B cell (primary cell): ENCODE results near the gene ZSWIM3.

ENCODE experiments used
- EZH2 ChIP-seq: IDR thresholded peaks from 2 replicates; pipeline ENCODE4 v1.6.1; 2012; ENCODE audit warnings: borderline replicate concordance, low read depth, mild to moderate bottlenecking, moderate library complexity, low read length; ENCODE audit not compliant: insufficient read depth, poor library complexity, severe bottlenecking
- TF ChIP-seq, protein P1 (sequence below): fragments of 200-600 bp; IDR thresholded peaks from one replicate; pipeline ENCODE4 v1.8.0; 2022; ENCODE audit warnings: antibody characterized with exemption, mild to moderate bottlenecking

- TF ChIP-seq, protein P1, sequence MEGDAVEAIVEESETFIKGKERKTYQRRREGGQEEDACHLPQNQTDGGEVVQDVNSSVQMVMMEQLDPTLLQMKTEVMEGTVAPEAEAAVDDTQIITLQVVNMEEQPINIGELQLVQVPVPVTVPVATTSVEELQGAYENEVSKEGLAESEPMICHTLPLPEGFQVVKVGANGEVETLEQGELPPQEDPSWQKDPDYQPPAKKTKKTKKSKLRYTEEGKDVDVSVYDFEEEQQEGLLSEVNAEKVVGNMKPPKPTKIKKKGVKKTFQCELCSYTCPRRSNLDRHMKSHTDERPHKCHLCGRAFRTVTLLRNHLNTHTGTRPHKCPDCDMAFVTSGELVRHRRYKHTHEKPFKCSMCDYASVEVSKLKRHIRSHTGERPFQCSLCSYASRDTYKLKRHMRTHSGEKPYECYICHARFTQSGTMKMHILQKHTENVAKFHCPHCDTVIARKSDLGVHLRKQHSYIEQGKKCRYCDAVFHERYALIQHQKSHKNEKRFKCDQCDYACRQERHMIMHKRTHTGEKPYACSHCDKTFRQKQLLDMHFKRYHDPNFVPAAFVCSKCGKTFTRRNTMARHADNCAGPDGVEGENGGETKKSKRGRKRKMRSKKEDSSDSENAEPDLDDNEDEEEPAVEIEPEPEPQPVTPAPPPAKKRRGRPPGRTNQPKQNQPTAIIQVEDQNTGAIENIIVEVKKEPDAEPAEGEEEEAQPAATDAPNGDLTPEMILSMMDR, result no peak
- TF ChIP-seq EZH2, result no peak
Measured at GRCh38 chr20:45861221-45862075, 4.0 kb downstream of the ZSWIM3 start.
